ENCODE results near the gene RAB11FIP3.
"Not testable (repeated sequence)": the region's sequence is repeated elsewhere in the genome, so short reads cannot be mapped to it uniquely, and the experiment has no call there.

Gene RAB11FIP3

DNA sequence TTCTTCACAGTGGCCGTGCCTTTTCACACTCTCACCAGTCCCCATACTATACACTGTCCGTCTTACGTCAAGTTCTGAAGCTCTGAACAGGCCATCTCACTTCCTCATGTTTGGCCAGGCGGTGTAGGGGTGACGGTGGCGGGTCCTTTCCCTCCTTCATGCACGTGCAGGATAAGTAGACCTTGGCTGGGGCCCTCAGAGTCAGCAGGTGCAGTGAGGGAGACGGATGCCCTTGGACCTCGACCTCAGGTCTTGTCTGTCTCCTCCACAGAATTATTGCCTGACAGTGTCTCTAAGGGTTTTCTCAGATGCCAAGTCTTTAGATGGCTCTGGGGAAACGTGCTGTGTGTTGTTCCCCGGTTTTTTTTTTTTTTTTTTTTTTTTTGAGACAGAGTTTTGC is 37.6 kb downstream of the RAB11FIP3 start:
- no peaks in the 10 kb centered on the region for H3K9me3 ChIP-seq (replicated peaks; ENCODE audit: insufficient read depth, low read length)
- no peak overlapping the region for H3K27ac ChIP-seq (ENCODE audit: low read length)
- no peak overlapping the region for H3K9ac ChIP-seq (ENCODE audit: low read length)
- no peaks in the 10 kb centered on the region for H3K9me2 ChIP-seq (replicated peaks; ENCODE audit: insufficient read depth, low read length)
- H3K4me2 ChIP-seq (ENCODE audit: low read depth, low read length) = no peak overlapping the region
- DNase-seq = no peak
- H3K27me3 ChIP-seq (replicated peaks; ENCODE audit: insufficient read depth, low read length) = no peaks in the 10 kb centered on the region
- no peaks in the 10 kb centered on the region for H3F3A ChIP-seq (ENCODE audit: insufficient read depth, low read length)
- H2AFZ ChIP-seq (ENCODE audit: low read length) = no peak overlapping the region
- no peak overlapping the region for H3K4me3 ChIP-seq (ENCODE audit: low read length)
- H3K4me1 ChIP-seq (ENCODE audit: low read length) = no peaks in the 10 kb centered on the region
- no peaks in the 10 kb centered on the region for H4K20me1 ChIP-seq (ENCODE audit: insufficient read depth, low read length)
- H3K36me3 ChIP-seq (replicated peaks; ENCODE audit: insufficient read depth, low read length) = no peaks in the 10 kb centered on the region
- TF ChIP-seq CTCF (IDR thresholded peaks at IDR 0.05; ENCODE audit: low read length) (no peak), EZH2phosphoT487 (IDR thresholded peaks at IDR 0.05; ENCODE audit: low read length) (no peak), EZH2 (optimal IDR thresholded peaks at IDR 0.05; ENCODE audit: low read depth, low read length) (no peak)
- H3K79me2 ChIP-seq (ENCODE audit: low read length) = no peaks in the 10 kb centered on the region

- Histone ChIP-seq H3K36me3 (replicated peaks; ENCODE audit: insufficient read depth, low read length) (no peaks in the 10 kb centered on the region), H3K9me2 (replicated peaks; ENCODE audit: insufficient read depth, low read length) (no peaks in the 10 kb centered on the region), H3K9ac (ENCODE audit: low read length) (no peak overlapping the region), H2AFZ (ENCODE audit: low read length) (no peak overlapping the region), H3K9me3 (replicated peaks; ENCODE audit: insufficient read depth, low read length) (no peaks in the 10 kb centered on the region), H3K27ac (ENCODE audit: low read length) (no peak overlapping the region), H3K4me2 (ENCODE audit: low read depth, low read length) (no peak overlapping the region), H3K4me3 (ENCODE audit: low read length) (no peak overlapping the region), H3F3A (ENCODE audit: insufficient read depth, low read length) (no peaks in the 10 kb centered on the region), H3K79me2 (ENCODE audit: low read length) (no peaks in the 10 kb centered on the region), H3K27me3 (replicated peaks; ENCODE audit: insufficient read depth, low read length) (no peaks in the 10 kb centered on the region), H4K20me1 (ENCODE audit: insufficient read depth, low read length) (no peaks in the 10 kb centered on the region), H3K4me1 (ENCODE audit: low read length) (no peaks in the 10 kb centered on the region)
- no peak for DNase-seq
- no peak for TF ChIP-seq CTCF (IDR thresholded peaks at IDR 0.05; ENCODE audit: low read length)
- no peak for TF ChIP-seq EZH2 (optimal IDR thresholded peaks at IDR 0.05; ENCODE audit: low read depth, low read length)
- no peak for TF ChIP-seq EZH2phosphoT487 (IDR thresholded peaks at IDR 0.05; ENCODE audit: low read length)
Measured at GRCh38 chr16:466651-467050, 41.2 kb downstream of the RAB11FIP3 start.

- not testable (repeated sequence) for DNase-seq; H3K9me2 ChIP-seq (replicated peaks; ENCODE audit: insufficient read depth, low read length); H3K36me3 ChIP-seq (replicated peaks; ENCODE audit: insufficient read depth, low read length); H4K20me1 ChIP-seq (ENCODE audit: insufficient read depth, low read length); H3K4me3 ChIP-seq (ENCODE audit: low read length); H2AFZ ChIP-seq (ENCODE audit: low read length); H3K9ac ChIP-seq (ENCODE audit: low read length); H3K4me1 ChIP-seq (ENCODE audit: low read length); H3K27me3 ChIP-seq (replicated peaks; ENCODE audit: insufficient read depth, low read length); H3K9me3 ChIP-seq (replicated peaks; ENCODE audit: insufficient read depth, low read length); H3K27ac ChIP-seq (ENCODE audit: low read length); H3K4me2 ChIP-seq (ENCODE audit: low read depth, low read length); H3F3A ChIP-seq (ENCODE audit: insufficient read depth, low read length); H3K79me2 ChIP-seq (ENCODE audit: low read length)
Measured at GRCh38 chr16:467249-467871, 41.9 kb downstream of the RAB11FIP3 start.

GRCh38 chr16:468068-468821 is 42.8 kb downstream of the RAB11FIP3 start:
- DNase-seq = no peak
- Histone ChIP-seq H3K9me3 (replicated peaks; ENCODE audit: insufficient read depth, low read length) (no peaks in the 10 kb centered on the region), H3K4me1 (ENCODE audit: low read length) (no peaks in the 10 kb centered on the region), H3K9me2 (replicated peaks; ENCODE audit: insufficient read depth, low read length) (no peaks in the 10 kb centered on the region), H3K27ac (ENCODE audit: low read length) (no peak overlapping the region), H3K79me2 (ENCODE audit: low read length) (no peaks in the 10 kb centered on the region), H3F3A (ENCODE audit: insufficient read depth, low read length) (no peaks in the 10 kb centered on the region), H3K36me3 (replicated peaks; ENCODE audit: insufficient read depth, low read length) (no peaks in the 10 kb centered on the region), H3K4me3 (ENCODE audit: low read length) (no peak overlapping the region), H3K4me2 (ENCODE audit: low read depth, low read length) (no peak overlapping the region), H4K20me1 (ENCODE audit: insufficient read depth, low read length) (no peaks in the 10 kb centered on the region), H3K9ac (ENCODE audit: low read length) (no peak overlapping the region), H3K27me3 (replicated peaks; ENCODE audit: insufficient read depth, low read length) (no peaks in the 10 kb centered on the region), H2AFZ (ENCODE audit: low read length) (no peak overlapping the region)
- TF ChIP-seq CTCF (IDR thresholded peaks at IDR 0.05; ENCODE audit: low read length) = no peak
- no peak for TF ChIP-seq EZH2 (optimal IDR thresholded peaks at IDR 0.05; ENCODE audit: low read depth, low read length)
- no peak for TF ChIP-seq EZH2phosphoT487 (IDR thresholded peaks at IDR 0.05; ENCODE audit: low read length)

- H3K9me2 ChIP-seq (replicated peaks; ENCODE audit: insufficient read depth, low read length); H3K27ac ChIP-seq (ENCODE audit: low read length); H2AFZ ChIP-seq (ENCODE audit: low read length); H3K36me3 ChIP-seq (replicated peaks; ENCODE audit: insufficient read depth, low read length); H3K4me2 ChIP-seq (ENCODE audit: low read depth, low read length); H3F3A ChIP-seq (ENCODE audit: insufficient read depth, low read length); H3K4me3 ChIP-seq (ENCODE audit: low read length); H3K9ac ChIP-seq (ENCODE audit: low read length); H3K4me1 ChIP-seq (ENCODE audit: low read length); H3K9me3 ChIP-seq (replicated peaks; ENCODE audit: insufficient read depth, low read length); H4K20me1 ChIP-seq (ENCODE audit: insufficient read depth, low read length); DNase-seq; H3K79me2 ChIP-seq (ENCODE audit: low read length); H3K27me3 ChIP-seq (replicated peaks; ENCODE audit: insufficient read depth, low read length): not testable (repeated sequence)
Measured at GRCh38 chr16:469459-469858, 44.0 kb downstream of the RAB11FIP3 start.
